ENCODE results near the gene GAB2.
A peak's percentile ranks its signal among the peaks of the same experiment; 100 is the strongest.
"Not testable (repeated sequence)": the region's sequence is repeated elsewhere in the genome, so short reads cannot be mapped to it uniquely, and the experiment has no call there.

GAB2 gene

GRCh38 chr11:78199015-78199652, 218.5 kb downstream of the GAB2 start:
- DNase-seq, result no peak

GRCh38 chr11:78197816-78198215, 219.8 kb downstream of the GAB2 start:
- no peak for DNase-seq

GRCh38 chr11:78196661-78197091, 220.9 kb downstream of the GAB2 start:
- DNase-seq, result no peak

GRCh38 chr11:78195917-78196560, 221.6 kb downstream of the GAB2 start:
- DNase-seq, result no peak

- no peak for DNase-seq
Measured at GRCh38 chr11:78194490-78194889, 223.1 kb downstream of the GAB2 start.

- DNase-seq, result no peak
Measured at GRCh38 chr11:78193806-78194205, 223.8 kb downstream of the GAB2 start.

- DNase-seq, result no peak
Measured at GRCh38 chr11:78192911-78193351, 224.7 kb downstream of the GAB2 start.

GRCh38 chr11:78192223-78192719, 225.3 kb downstream of the GAB2 start:
- no peak for DNase-seq

- no peak for DNase-seq
Measured at GRCh38 chr11:78190871-78191538, 226.6 kb downstream of the GAB2 start.

- DNase-seq, result no peak
Measured at GRCh38 chr11:78190374-78190773, 227.2 kb downstream of the GAB2 start.

- no peak for DNase-seq
Measured at GRCh38 chr11:78189851-78190250, 227.8 kb downstream of the GAB2 start.

GRCh38 chr11:78189174-78189724, 228.4 kb downstream of the GAB2 start:
- no peak for DNase-seq

GRCh38 chr11:78188286-78189173, 229.1 kb downstream of the GAB2 start, which contains the start of the genes KCTD21 and USP35:
TSS of gene KCTD21 (minus strand) at chr11:78188626. CDS start at chr11:78174554, 14,072 bp downstream.
TSS of gene USP35 (plus strand) at chr11:78188919. CDS start at chr11:78196246, 7,327 bp downstream.
- peak; percentile 80 for DNase-seq

- DNase-seq, result no peak
Measured at GRCh38 chr11:78187366-78188285, 230.0 kb downstream of the GAB2 start.

GRCh38 chr11:78181185-78181584, 236.4 kb downstream of the GAB2 start:
- DNase-seq, result no peak

- no peak for DNase-seq
Measured at GRCh38 chr11:78180751-78181150, 236.9 kb downstream of the GAB2 start.

- DNase-seq, result no peak
Measured at GRCh38 chr11:78179459-78180071, 238.1 kb downstream of the GAB2 start.

- no peak for DNase-seq
Measured at GRCh38 chr11:78177216-78177615, 240.4 kb downstream of the GAB2 start.

- no peak for DNase-seq
Measured at GRCh38 chr11:78176605-78177141, 240.9 kb downstream of the GAB2 start.

GRCh38 chr11:78175862-78176261, 241.8 kb downstream of the GAB2 start:
- not testable (repeated sequence) for DNase-seq
